SK-N-MC (cell line): ENCODE measurements around the gene KRT79.

Experiments
- EZH2 ChIP-seq: fragments of 200-600 bp; sonication (generic); IDR thresholded peaks from one replicate; pipeline ENCODE4 v1.6.1; 2017; ENCODE audit warnings: antibody characterized with exemption
- FOXP2 ChIP-seq: optimal IDR thresholded peaks from 2 replicates; pipeline ENCODE3; 2011; ENCODE audit warnings: mild to moderate bottlenecking, moderate library complexity; ENCODE audit not compliant: insufficient read depth; ENCODE audit errors: extremely low read length, control extremely low read depth
- POLR2AphosphoS5 ChIP-seq: IDR thresholded peaks from 2 replicates; pipeline ENCODE4 v1.6.1; 2012; ENCODE audit warnings: mild to moderate bottlenecking, low read depth, low read length, borderline replicate concordance

GRCh38 chr12:52800259-52800917, 33.7 kb downstream of the KRT79 start:
- TF ChIP-seq POLR2AphosphoS5 (no peak), EZH2 (no peak), FOXP2 (no peak)
